ENCODE data around the gene MAPK1.

Gene MAPK1

DNA sequence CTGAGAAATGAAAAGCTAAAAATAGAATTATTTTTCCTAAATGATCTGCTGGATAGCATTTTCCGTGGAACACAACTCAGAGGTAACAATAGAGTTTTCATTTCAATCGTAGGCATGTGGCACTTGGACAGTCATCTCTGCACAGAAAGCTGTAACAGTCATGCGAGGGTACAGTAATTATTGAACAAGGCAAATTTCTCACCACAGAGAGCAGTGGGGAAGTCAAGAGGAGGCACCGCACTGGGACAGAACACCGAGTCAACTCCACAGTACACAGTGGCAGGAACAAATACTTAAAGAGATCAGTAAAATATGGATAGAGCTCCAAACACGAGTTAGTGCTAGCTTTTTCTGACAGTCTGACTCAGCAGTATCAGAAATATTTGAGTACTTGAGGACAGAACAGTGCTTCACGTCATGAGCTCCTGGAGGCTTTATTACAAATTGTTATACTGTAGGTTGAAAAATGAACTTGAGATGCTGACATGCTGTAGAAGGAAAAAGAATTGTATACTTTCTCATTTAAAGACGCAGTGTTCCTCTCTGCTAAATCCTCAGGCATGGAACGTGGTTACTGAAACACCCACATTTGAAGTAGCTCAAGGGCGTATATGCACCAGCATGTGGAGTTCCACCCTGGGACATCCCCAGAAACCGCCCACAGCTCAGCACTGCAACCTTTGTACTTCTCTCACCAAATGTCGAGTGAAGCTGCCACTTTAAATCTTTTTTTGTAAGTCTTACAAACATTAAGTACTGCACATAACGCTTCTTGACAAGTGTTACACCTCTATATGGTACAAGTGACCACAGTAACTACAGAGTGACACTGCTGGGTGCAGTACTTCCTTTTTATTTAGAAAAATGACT is 104.5 kb downstream of the MAPK1 start:
- DNase-seq (ENCODE audit: low read depth, low spot score), result no peak
- no peak for TF ChIP-seq EZH2 (IDR thresholded peaks at IDR 0.05)
- TF ChIP-seq POLR2AphosphoS5 (IDR thresholded peaks at IDR 0.05; ENCODE audit: borderline replicate concordance, low read depth, low read length), result no peak
- no peak for TF ChIP-seq FOXP2 (optimal IDR thresholded peaks at IDR 0.05; ENCODE audit: control extremely low read depth, extremely low read length, insufficient read depth)
- Histone ChIP-seq H3K9ac (ENCODE audit: insufficient read length) (no peak overlapping the region), H3K36me3 (ENCODE audit: insufficient read depth, low read length) (peaks cover 52% of the 10 kb centered on the region), H3K9me3 (ENCODE audit: low read depth, low read length) (no peaks in the 10 kb centered on the region), H3K27ac (peak overlapping the region; percentile 15; the same call in 1 of the 2 replicates), H3K4me3 (no peak overlapping the region)

DNA sequence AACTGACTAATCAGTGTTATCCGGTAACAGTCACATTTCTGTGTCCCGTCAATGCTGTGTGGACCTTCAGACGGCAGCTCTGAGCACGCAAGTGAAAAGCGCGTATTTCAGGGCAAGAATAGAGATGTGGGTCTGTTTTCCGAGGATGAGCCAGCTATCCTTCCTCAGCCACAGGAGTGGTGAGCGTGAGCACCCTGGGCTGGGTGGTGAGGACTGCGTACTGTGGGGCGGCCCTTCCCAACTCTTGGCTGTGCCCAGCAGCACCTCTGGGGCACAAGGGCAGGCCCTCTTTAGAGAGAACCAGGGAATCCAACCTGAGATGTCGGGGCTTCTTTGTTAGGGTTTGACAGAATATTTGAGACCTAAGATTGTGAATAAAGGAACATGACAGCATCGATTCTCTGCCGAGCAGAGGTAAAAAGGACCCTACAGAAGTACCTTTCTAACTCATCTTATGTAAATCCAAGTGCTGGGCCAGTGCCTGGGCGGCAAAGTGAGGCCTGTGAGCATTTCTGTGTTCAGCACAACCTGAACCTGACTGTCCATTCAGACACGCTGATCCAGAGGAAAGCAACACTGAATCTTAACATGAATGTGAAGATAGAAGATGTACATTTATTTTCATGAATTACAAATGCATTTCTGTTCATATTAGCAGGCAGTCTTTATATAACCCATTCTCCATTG is 105.3 kb downstream of the MAPK1 start:
- Histone ChIP-seq H3K27ac (no peak overlapping the region; the same call in 1 of the 2 replicates), H3K9ac (ENCODE audit: insufficient read length) (no peak overlapping the region), H3K4me3 (no peak overlapping the region), H3K9me3 (ENCODE audit: low read depth, low read length) (no peaks in the 10 kb centered on the region), H3K36me3 (ENCODE audit: insufficient read depth, low read length) (peaks cover 46% of the 10 kb centered on the region)
- no peak for DNase-seq (ENCODE audit: low read depth, low spot score)
- TF ChIP-seq FOXP2 (optimal IDR thresholded peaks at IDR 0.05; ENCODE audit: control extremely low read depth, extremely low read length, insufficient read depth), result no peak
- no peak for TF ChIP-seq EZH2 (IDR thresholded peaks at IDR 0.05)
- TF ChIP-seq POLR2AphosphoS5 (IDR thresholded peaks at IDR 0.05; ENCODE audit: borderline replicate concordance, low read depth, low read length), result no peak

DNA sequence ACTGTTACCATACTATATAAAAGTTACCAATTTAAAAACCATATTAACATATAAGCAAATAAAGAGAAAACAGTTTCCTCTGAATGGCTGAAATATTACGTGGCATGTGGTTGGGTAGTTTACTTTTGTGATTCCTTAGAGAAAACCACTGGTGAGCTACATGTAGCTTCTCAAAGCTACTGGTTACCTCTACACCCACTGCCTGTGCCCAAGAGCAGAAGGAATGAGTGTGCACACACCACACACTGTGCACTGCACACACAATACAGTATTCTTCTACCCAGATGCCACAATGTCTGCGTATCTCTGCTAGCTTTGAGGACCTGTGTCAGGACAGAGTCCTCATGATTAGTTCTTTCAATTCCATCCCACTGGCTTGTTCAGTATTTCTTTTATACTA is 106.4 kb downstream of the MAPK1 start:
- no peak for DNase-seq (ENCODE audit: low read depth, low spot score)
- H3K27ac ChIP-seq, result no peak overlapping the region
- peaks cover 38% of the 10 kb centered on the region for H3K36me3 ChIP-seq (ENCODE audit: insufficient read depth, low read length)
- no peaks in the 10 kb centered on the region for H3K9me3 ChIP-seq (ENCODE audit: low read depth, low read length)
- no peak overlapping the region for H3K9ac ChIP-seq (ENCODE audit: insufficient read length)
- no peak overlapping the region for H3K4me3 ChIP-seq
- TF ChIP-seq FOXP2 (optimal IDR thresholded peaks at IDR 0.05; ENCODE audit: control extremely low read depth, extremely low read length, insufficient read depth), result no peak
- TF ChIP-seq POLR2AphosphoS5 (IDR thresholded peaks at IDR 0.05; ENCODE audit: borderline replicate concordance, low read depth, low read length), result no peak
- TF ChIP-seq EZH2 (IDR thresholded peaks at IDR 0.05), result no peak

DNA sequence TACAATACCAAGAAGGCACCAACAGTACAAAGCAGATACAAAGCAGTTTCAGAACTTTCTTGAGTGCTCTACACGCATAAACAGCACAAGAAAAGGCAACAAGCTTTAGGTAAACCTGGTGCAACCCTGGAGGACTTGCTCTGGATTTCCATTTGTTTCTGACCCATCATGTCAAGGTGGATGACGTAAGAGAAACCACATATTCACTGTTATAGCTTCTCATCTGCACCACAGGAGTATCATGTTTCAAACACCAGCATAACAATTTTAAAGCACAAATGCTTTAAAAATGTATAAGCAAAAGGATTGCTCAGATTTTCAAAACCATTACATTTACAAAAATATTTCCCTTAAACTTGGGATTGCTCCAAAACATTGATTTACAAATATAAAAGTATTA is 106.8 kb downstream of the MAPK1 start:
- no peaks in the 10 kb centered on the region for H3K9me3 ChIP-seq (ENCODE audit: low read depth, low read length)
- DNase-seq (ENCODE audit: low read depth, low spot score), result no peak
- H3K4me3 ChIP-seq, result no peak overlapping the region
- TF ChIP-seq FOXP2 (optimal IDR thresholded peaks at IDR 0.05; ENCODE audit: control extremely low read depth, extremely low read length, insufficient read depth) (no peak), POLR2AphosphoS5 (IDR thresholded peaks at IDR 0.05; ENCODE audit: borderline replicate concordance, low read depth, low read length) (no peak), EZH2 (IDR thresholded peaks at IDR 0.05) (no peak)
- peaks cover 34% of the 10 kb centered on the region for H3K36me3 ChIP-seq (ENCODE audit: insufficient read depth, low read length)
- no peak overlapping the region for H3K27ac ChIP-seq
- no peak overlapping the region for H3K9ac ChIP-seq (ENCODE audit: insufficient read length)

DNA sequence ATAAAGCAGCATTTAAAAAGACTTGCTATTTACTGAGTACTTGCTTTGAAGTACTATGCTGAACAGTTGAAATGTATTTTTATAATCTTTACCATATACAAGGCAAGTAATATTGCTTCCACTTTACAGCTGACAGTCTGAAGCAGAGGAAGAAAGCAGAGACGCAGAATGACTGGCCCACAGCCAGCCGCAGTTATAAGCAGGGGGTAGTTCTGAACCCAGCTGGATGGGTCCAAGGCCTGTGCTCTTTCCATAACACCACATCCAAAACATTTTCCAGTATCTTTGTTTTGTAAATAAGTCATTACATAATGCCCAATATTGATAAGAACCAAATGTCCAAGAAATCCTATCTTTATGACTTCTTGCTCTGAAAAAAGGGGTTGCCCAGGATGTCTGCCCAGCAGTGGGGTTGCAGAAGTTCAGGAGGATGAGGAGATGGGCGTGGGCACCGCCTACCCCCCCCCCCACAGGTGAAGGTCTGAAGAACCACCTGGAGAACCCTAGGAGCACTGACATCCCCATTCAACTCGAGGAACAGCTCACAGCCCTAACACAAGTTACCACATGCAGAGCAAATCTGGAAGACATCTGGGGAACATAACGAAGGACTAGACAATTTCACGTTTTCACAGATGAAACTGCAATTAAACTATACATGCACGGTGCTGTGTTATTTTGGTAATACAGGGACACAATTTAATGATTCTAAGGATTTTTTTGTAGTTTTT is 107.6 kb downstream of the MAPK1 start:
- Histone ChIP-seq H3K36me3 (ENCODE audit: insufficient read depth, low read length) (peaks cover 28% of the 10 kb centered on the region), H3K9me3 (ENCODE audit: low read depth, low read length) (no peaks in the 10 kb centered on the region), H3K27ac (no peak overlapping the region), H3K9ac (ENCODE audit: insufficient read length) (no peak overlapping the region), H3K4me3 (no peak overlapping the region)
- DNase-seq (ENCODE audit: low read depth, low spot score), result no peak
- TF ChIP-seq FOXP2 (optimal IDR thresholded peaks at IDR 0.05; ENCODE audit: control extremely low read depth, extremely low read length, insufficient read depth) (no peak), EZH2 (IDR thresholded peaks at IDR 0.05) (no peak), POLR2AphosphoS5 (IDR thresholded peaks at IDR 0.05; ENCODE audit: borderline replicate concordance, low read depth, low read length) (no peak)

DNA sequence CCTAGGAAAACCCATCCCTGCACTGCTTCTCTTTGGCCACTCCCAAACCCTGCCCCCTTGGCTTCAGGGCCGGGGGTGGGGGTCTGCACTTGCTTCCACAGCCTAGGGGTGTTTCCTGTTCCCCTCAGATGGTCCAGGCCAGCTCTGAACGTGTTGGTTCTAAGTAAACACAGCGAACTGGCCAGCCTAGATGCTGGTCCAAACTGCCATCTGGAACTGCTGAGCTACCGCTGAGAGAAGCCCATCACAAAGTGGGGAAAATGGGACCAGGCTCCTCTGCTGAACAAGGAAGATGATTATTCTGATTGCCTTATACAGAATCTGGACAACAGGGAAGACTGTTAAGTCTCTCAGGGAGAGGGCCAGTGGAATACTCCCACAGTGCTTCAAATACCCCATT is 108.4 kb downstream of the MAPK1 start:
- H3K4me3 ChIP-seq, result no peak overlapping the region
- H3K27ac ChIP-seq, result no peak overlapping the region
- peaks cover 25% of the 10 kb centered on the region for H3K36me3 ChIP-seq (ENCODE audit: insufficient read depth, low read length)
- no peak for DNase-seq (ENCODE audit: low read depth, low spot score)
- no peak overlapping the region for H3K9ac ChIP-seq (ENCODE audit: insufficient read length)
- no peaks in the 10 kb centered on the region for H3K9me3 ChIP-seq (ENCODE audit: low read depth, low read length)
- TF ChIP-seq FOXP2 (optimal IDR thresholded peaks at IDR 0.05; ENCODE audit: control extremely low read depth, extremely low read length, insufficient read depth) (no peak), POLR2AphosphoS5 (IDR thresholded peaks at IDR 0.05; ENCODE audit: borderline replicate concordance, low read depth, low read length) (no peak), EZH2 (IDR thresholded peaks at IDR 0.05) (no peak)

DNA sequence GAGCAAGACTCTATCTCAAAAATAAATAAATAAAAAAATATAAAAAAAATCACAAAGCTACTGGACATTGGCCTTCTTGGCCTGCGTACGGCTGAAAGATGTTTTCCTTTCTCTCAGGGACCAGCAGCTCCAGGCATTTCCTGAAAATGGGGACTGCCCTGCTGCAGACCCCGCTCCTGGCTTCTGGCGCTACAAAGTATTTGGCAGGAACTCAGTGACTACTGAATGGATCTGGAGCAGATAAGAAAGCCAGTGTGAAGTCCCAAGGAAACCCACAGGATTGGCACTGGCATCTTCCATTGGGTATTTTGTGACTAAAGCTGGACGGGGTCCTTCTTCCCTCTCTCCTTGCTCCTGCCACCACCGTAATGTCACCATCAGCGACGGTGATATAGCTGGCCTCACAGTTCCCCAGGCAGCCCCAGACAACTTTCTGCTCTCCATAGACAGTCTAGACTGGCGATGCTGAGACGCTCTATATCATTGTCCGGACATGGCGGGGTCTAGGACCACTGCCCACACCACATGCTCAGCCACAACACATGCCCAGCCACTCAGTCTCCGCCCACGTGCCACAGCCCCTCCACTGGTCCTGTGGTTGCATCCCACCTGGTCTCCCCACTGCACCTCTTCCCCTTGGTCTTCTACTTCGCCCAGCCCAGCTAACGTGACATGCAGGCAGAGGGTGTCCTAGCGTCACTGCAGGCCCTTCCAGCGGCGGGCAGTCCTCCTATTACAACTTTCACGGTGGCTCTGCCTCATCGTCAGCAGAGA is 109.2 kb downstream of the MAPK1 start:
- no peak for DNase-seq (ENCODE audit: low read depth, low spot score)
- TF ChIP-seq POLR2AphosphoS5 (IDR thresholded peaks at IDR 0.05; ENCODE audit: borderline replicate concordance, low read depth, low read length), result no peak
- no peak for TF ChIP-seq EZH2 (IDR thresholded peaks at IDR 0.05)
- TF ChIP-seq FOXP2 (optimal IDR thresholded peaks at IDR 0.05; ENCODE audit: control extremely low read depth, extremely low read length, insufficient read depth), result no peak
- peaks cover 17% of the 10 kb centered on the region for H3K36me3 ChIP-seq (ENCODE audit: insufficient read depth, low read length)
- H3K9me3 ChIP-seq (ENCODE audit: low read depth, low read length), result no peaks in the 10 kb centered on the region
- H3K27ac ChIP-seq, result no peak overlapping the region
- no peak overlapping the region for H3K4me3 ChIP-seq
- H3K9ac ChIP-seq (ENCODE audit: insufficient read length), result no peak overlapping the region

Data from SK-N-MC (cell line).